ENCODE results near the gene CXCL10.

CXCL10 gene

GRCh38 chr4:76023389-76023788 lies at the start of gene CXCL10:
CXCL10 (minus strand) TSS chr4:76023497; CDS start chr4:76023431, 66 bp downstream.
- TF ChIP-seq TEAD4 (IDR thresholded peaks at IDR 0.05) (no peak), YY1 (IDR thresholded peaks at IDR 0.05; ENCODE audit: low read depth) (no peak), RAD21 (IDR thresholded peaks at IDR 0.05; ENCODE audit: low read depth) (no peak), EGR1 (IDR thresholded peaks at IDR 0.05) (no peak), MAX (IDR thresholded peaks at IDR 0.05) (peak; percentile 45; the same call in 1 of the 2 replicates)

GRCh38 chr4:76072760-76073159 lies 49.5 kb upstream of the CXCL10 start:
- TF ChIP-seq TEAD4 (IDR thresholded peaks at IDR 0.05), result no peak
- no peak for TF ChIP-seq MAX (IDR thresholded peaks at IDR 0.05)
- TF ChIP-seq TCF12 (IDR thresholded peaks at IDR 0.05; ENCODE audit: low read depth), result no peak
- TF ChIP-seq NFIC (IDR thresholded peaks at IDR 0.05), result no peak
- no peak for TF ChIP-seq REST (IDR thresholded peaks at IDR 0.05; ENCODE audit: low read depth)
- TF ChIP-seq CREB1 (IDR thresholded peaks at IDR 0.05; ENCODE audit: low read depth), result no peak
- TF ChIP-seq CEBPB (IDR thresholded peaks at IDR 0.05), result no peak
- TF ChIP-seq USF1 (IDR thresholded peaks at IDR 0.05), result no peak
- no peak for TF ChIP-seq TAF1 (IDR thresholded peaks at IDR 0.05; ENCODE audit: low read depth)
- no peak for TF ChIP-seq ZBTB7A (IDR thresholded peaks at IDR 0.05; ENCODE audit: low read depth)
- no peak for TF ChIP-seq YY1 (IDR thresholded peaks at IDR 0.05; ENCODE audit: low read depth)
- TF ChIP-seq RAD21 (IDR thresholded peaks at IDR 0.05; ENCODE audit: low read depth), result no peak
- TF ChIP-seq EP300 (IDR thresholded peaks at IDR 0.05; ENCODE audit: borderline replicate concordance), result no peak
- TF ChIP-seq FOXM1 (IDR thresholded peaks at IDR 0.05; ENCODE audit: borderline replicate concordance, low read depth), result no peak
- TF ChIP-seq EGR1 (IDR thresholded peaks at IDR 0.05), result no peak

- TF ChIP-seq RAD21 (IDR thresholded peaks at IDR 0.05; ENCODE audit: low read depth) (peak; percentile 88), USF1 (IDR thresholded peaks at IDR 0.05) (no peak)
Measured at GRCh38 chr4:76067652-76068286, 44.5 kb upstream of the CXCL10 start.

- TF ChIP-seq FOXM1 (IDR thresholded peaks at IDR 0.05; ENCODE audit: borderline replicate concordance, low read depth) (no peak), ZBTB7A (IDR thresholded peaks at IDR 0.05; ENCODE audit: low read depth) (no peak), CREB1 (IDR thresholded peaks at IDR 0.05; ENCODE audit: low read depth) (no peak), USF1 (IDR thresholded peaks at IDR 0.05) (no peak), YY1 (IDR thresholded peaks at IDR 0.05; ENCODE audit: low read depth) (no peak), TAF1 (IDR thresholded peaks at IDR 0.05; ENCODE audit: low read depth) (no peak), TCF12 (IDR thresholded peaks at IDR 0.05; ENCODE audit: low read depth) (no peak), EP300 (IDR thresholded peaks at IDR 0.05; ENCODE audit: borderline replicate concordance) (no peak), RAD21 (IDR thresholded peaks at IDR 0.05; ENCODE audit: low read depth) (no peak), MAX (IDR thresholded peaks at IDR 0.05) (no peak), EGR1 (IDR thresholded peaks at IDR 0.05) (no peak), REST (IDR thresholded peaks at IDR 0.05; ENCODE audit: low read depth) (no peak), CEBPB (IDR thresholded peaks at IDR 0.05) (no peak), NFIC (IDR thresholded peaks at IDR 0.05) (no peak), TEAD4 (IDR thresholded peaks at IDR 0.05) (no peak)
Measured at GRCh38 chr4:76066546-76066945, 43.2 kb upstream of the CXCL10 start.

GRCh38 chr4:76061982-76062381 lies 38.7 kb upstream of the CXCL10 start:
- TF ChIP-seq USF1 (IDR thresholded peaks at IDR 0.05) (no peak), FOXM1 (IDR thresholded peaks at IDR 0.05; ENCODE audit: borderline replicate concordance, low read depth) (no peak), CEBPB (IDR thresholded peaks at IDR 0.05) (no peak), CREB1 (IDR thresholded peaks at IDR 0.05; ENCODE audit: low read depth) (no peak), TCF12 (IDR thresholded peaks at IDR 0.05; ENCODE audit: low read depth) (no peak), TAF1 (IDR thresholded peaks at IDR 0.05; ENCODE audit: low read depth) (no peak), EP300 (IDR thresholded peaks at IDR 0.05; ENCODE audit: borderline replicate concordance) (no peak), ZBTB7A (IDR thresholded peaks at IDR 0.05; ENCODE audit: low read depth) (no peak), NFIC (IDR thresholded peaks at IDR 0.05) (no peak)

All from Ishikawa (cell line).